WERI-Rb-1 (cell line): Measurements from ENCODE around the gene MAG.

Experiments
- DNase-seq: peaks from one replicate; pipeline ENCODE4 v3.0.0-alpha.2; 2020
- H3K27ac ChIP-seq: fragments of 250-450 bp; sonication (Bioruptor Pico); 2 replicates; pipeline ENCODE4 v1.5.1; 2020; ENCODE audit warnings: mild to moderate bottlenecking, moderate library complexity
- H3K27me3 ChIP-seq: fragments of 250-450 bp; sonication (Bioruptor Pico); 2 replicates; pipeline ENCODE4 v1.5.1; 2021; ENCODE audit warnings: mild to moderate bottlenecking, low read depth, moderate library complexity; ENCODE audit not compliant: insufficient read depth, severe bottlenecking
- H3K36me3 ChIP-seq: fragments of 250-450 bp; sonication (Bioruptor Pico); 2 replicates; pipeline ENCODE4 v1.5.1; 2020; ENCODE audit warnings: mild to moderate bottlenecking, moderate library complexity
- H3K4me3 ChIP-seq: 2 replicates; pipeline ENCODE4 v1.5.1; 2011; ENCODE audit warnings: low read depth, mild to moderate bottlenecking, control low read depth, low read length
- H3K9me3 ChIP-seq: fragments of 250-450 bp; sonication (Bioruptor Pico); 2 replicates; pipeline ENCODE4 v1.5.1; 2021; ENCODE audit warnings: mild to moderate bottlenecking, moderate library complexity; ENCODE audit not compliant: severe bottlenecking
- TF ChIP-seq, protein P1 (sequence below): IDR thresholded peaks from 2 replicates; pipeline ENCODE4 v1.5.1; 2011; ENCODE audit warnings: low read depth, mild to moderate bottlenecking, control low read depth, inconsistent platforms, low read length

Gene MAG

DNA sequence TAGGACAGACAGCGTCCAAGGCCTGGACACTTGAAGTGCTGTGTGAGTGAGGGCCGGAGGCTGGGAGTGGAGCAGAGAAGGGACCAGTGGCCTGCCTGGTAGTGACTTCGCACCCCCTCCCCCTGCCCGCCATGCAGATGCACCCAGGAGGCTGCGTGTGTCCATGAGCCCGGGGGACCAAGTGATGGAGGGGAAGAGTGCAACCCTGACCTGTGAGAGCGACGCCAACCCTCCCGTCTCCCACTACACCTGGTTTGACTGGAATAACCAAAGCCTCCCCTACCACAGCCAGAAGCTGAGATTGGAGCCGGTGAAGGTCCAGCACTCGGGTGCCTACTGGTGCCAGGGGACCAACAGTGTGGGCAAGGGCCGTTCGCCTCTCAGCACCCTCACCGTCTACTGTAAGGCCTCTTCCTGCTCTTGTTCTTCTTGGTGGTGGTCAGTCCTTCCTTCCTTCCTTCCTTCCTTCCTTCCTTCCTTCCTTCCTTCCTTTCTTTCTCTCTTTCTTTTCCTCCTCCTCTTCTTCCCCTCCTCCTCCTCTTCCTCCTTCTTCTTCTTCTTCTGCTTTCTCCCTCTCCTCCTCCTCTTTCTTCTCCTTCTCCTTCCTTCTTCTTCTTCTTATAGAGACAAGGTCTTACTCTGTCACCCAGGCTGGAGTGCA is 49.7 kb downstream of the MAG start:
- Histone ChIP-seq H3K9me3 (no peaks in the 10 kb centered on the region), H3K36me3 (no peaks in the 10 kb centered on the region), H3K4me3 (no peak overlapping the region), H3K27me3 (no peaks in the 10 kb centered on the region), H3K27ac (peak overlapping the region; percentile 87)
- TF ChIP-seq, protein P1, sequence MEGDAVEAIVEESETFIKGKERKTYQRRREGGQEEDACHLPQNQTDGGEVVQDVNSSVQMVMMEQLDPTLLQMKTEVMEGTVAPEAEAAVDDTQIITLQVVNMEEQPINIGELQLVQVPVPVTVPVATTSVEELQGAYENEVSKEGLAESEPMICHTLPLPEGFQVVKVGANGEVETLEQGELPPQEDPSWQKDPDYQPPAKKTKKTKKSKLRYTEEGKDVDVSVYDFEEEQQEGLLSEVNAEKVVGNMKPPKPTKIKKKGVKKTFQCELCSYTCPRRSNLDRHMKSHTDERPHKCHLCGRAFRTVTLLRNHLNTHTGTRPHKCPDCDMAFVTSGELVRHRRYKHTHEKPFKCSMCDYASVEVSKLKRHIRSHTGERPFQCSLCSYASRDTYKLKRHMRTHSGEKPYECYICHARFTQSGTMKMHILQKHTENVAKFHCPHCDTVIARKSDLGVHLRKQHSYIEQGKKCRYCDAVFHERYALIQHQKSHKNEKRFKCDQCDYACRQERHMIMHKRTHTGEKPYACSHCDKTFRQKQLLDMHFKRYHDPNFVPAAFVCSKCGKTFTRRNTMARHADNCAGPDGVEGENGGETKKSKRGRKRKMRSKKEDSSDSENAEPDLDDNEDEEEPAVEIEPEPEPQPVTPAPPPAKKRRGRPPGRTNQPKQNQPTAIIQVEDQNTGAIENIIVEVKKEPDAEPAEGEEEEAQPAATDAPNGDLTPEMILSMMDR, result no peak
- no peak for DNase-seq

GRCh38 chr19:35342430-35342829 is 50.5 kb downstream of the MAG start:
- no peaks in the 10 kb centered on the region for H3K36me3 ChIP-seq
- H3K4me3 ChIP-seq, result peak overlapping the region; percentile 23
- peak; percentile 96 for DNase-seq
- no peaks in the 10 kb centered on the region for H3K9me3 ChIP-seq
- H3K27me3 ChIP-seq, result no peaks in the 10 kb centered on the region
- TF ChIP-seq, protein P1, result peak; percentile 34
- peak overlapping the region; percentile 87 for H3K27ac ChIP-seq

DNA sequence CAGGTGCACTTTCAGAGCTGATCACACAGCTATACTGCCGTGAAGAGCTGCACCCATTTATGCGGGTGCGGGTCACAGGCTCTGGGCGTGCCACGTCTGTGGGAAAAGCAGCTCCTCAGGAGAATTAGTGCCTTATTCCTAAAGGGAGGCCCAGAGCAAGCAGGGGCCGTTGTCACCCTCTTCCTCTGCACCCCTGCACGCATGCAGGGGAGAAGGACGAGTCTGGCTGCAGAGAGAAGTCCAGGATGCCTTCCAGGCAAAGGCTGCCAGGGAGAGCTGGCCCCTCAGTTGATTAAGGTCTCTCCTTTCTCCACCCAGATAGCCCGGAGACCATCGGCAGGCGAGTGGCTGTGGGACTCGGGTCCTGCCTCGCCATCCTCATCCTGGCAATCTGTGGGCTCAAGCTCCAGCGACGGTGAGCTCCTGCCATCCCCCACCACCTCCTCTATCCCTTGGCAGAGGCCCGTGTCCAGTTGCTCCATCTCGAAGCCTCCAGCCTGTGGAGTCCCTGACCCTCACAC is 52.6 kb downstream of the MAG start:
- Histone ChIP-seq H3K27ac (no peak overlapping the region), H3K9me3 (no peaks in the 10 kb centered on the region), H3K4me3 (no peak overlapping the region), H3K27me3 (no peaks in the 10 kb centered on the region), H3K36me3 (no peaks in the 10 kb centered on the region)
- DNase-seq, result no peak
- TF ChIP-seq, protein P1, result no peak

DNA sequence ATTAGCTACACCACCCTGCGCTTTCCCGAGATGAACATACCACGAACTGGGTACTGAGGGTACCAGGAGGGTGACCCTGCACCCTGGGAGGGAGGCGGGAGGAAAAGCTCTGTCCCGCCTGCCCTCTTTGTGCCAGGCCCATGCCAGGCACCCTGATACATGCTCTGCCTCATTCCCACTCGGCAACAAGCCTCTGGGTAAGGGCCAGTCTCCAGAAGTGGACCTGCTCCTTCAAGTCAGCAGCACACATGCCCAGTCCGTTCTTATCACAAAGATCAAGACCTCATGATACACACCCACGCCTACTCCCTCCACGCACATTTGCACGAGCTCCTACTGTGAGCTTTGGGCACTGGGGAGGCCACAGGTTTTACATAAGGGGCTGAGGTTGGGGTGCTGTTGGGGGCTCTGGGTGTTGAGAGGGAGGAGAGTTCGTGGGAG is 53.7 kb downstream of the MAG start:
- Histone ChIP-seq H3K4me3 (no peak overlapping the region), H3K36me3 (no peaks in the 10 kb centered on the region), H3K27me3 (no peaks in the 10 kb centered on the region), H3K9me3 (no peaks in the 10 kb centered on the region), H3K27ac (no peak overlapping the region)
- TF ChIP-seq, protein P1, result no peak
- DNase-seq, result no peak

- no peaks in the 10 kb centered on the region for H3K36me3 ChIP-seq
- no peak for DNase-seq
- H3K27me3 ChIP-seq, result no peaks in the 10 kb centered on the region
- H3K9me3 ChIP-seq, result no peaks in the 10 kb centered on the region
- H3K4me3 ChIP-seq, result no peak overlapping the region
- TF ChIP-seq, protein P1, result no peak
- no peak overlapping the region for H3K27ac ChIP-seq
These were observed 54.5 kb downstream of the MAG start for GRCh38 chr19:35346193-35347052.
